Immature natural killer cell (primary cell): ENCODE measurements around the gene EFCAB13. TPM values are rescaled to one million over a fixed set of nuclear protein-coding genes. Genes with fewer than 3 reads are reported as not detected.

ENCODE experiments used
- DNase-seq, 3 donors: peaks; one replicate each; pipeline ENCODE4 v3.0.0; 2022; ENCODE audit warnings: mixed read lengths in 1 of 3
- H3K27ac Mint-ChIP-seq, 6 donors: one replicate each; pipeline ENCODE4 v1.8.0; 2020; ENCODE audit warnings: mixed read lengths in 6 of 6, mild to moderate bottlenecking in 5 of 6, inconsistent platforms in 4 of 6, moderate library complexity in 3 of 6
- H3K27me3 Mint-ChIP-seq, 3 donors: one replicate each; pipeline ENCODE4 v1.8.0; 2020 to 2021; ENCODE audit warnings: low read depth in 3 of 3, mild to moderate bottlenecking in 3 of 3, mixed read lengths in 3 of 3, moderate library complexity in 3 of 3, inconsistent platforms in 1 of 3
- H3K36me3 Mint-ChIP-seq, 3 donors: one replicate each; pipeline ENCODE4 v1.8.0; 2020; ENCODE audit warnings: mixed read lengths in 3 of 3, inconsistent platforms in 2 of 3, mild to moderate bottlenecking in 2 of 3
- H3K4me1 Mint-ChIP-seq, 2 donors: one replicate each; pipeline ENCODE4 v1.8.0; 2020; ENCODE audit warnings: inconsistent platforms in 2 of 2, mild to moderate bottlenecking in 2 of 2, mixed read lengths in 2 of 2, moderate library complexity in 1 of 2
- H3K4me3 Mint-ChIP-seq, 5 donors: one replicate each; pipeline ENCODE4 v1.8.0; 2020; ENCODE audit warnings: mild to moderate bottlenecking in 5 of 5, mixed read lengths in 5 of 5, inconsistent platforms in 3 of 5, moderate library complexity in 3 of 5
- H3K9me3 Mint-ChIP-seq, 6 donors: one replicate each; pipeline ENCODE4 v1.8.0; 2020; ENCODE audit warnings: mild to moderate bottlenecking in 6 of 6, mixed read lengths in 6 of 6, inconsistent platforms in 4 of 6, moderate library complexity in 3 of 6
- polyA plus RNA-seq, 3 donors: library from polyadenylated mRNA; unstranded; fragments of 300-500 nt; fragmentation: Illumina TruSeq; gene quantifications; one replicate each; pipeline ENCODE4 v1.2.3, GENCODE V29; 2021

EFCAB13 gene
- polyA plus RNA-seq, result 1 to 10 TPM in 2 of 3 donors, under 1 TPM in 1; 0.97 to 1.0 (median 1.0) TPM

GRCh38 chr17:47323382-47324223 lies at the start of gene EFCAB13:
Gene EFCAB13 (plus strand): TSS chr17:47323955. CDS start chr17:47328354, 4,399 bp downstream.
- H3K27me3 Mint-ChIP-seq, result peaks cover 6 to 19% (median 18%) of the 10 kb centered on the region in 3 donors
- peak within 1 kb of the TSS; percentile 95 to 98 (median 97) for H3K4me3 Mint-ChIP-seq
- no peaks in the 10 kb centered on the region for H3K9me3 Mint-ChIP-seq
- no peaks in the 10 kb centered on the region for H3K36me3 Mint-ChIP-seq
- peak; percentile 74 to 83 (median 83) for DNase-seq
- peak within 1 kb of the TSS; percentile 81 to 94 (median 90) for H3K27ac Mint-ChIP-seq
- H3K4me1 Mint-ChIP-seq, result peaks cover 18 to 24% of the 10 kb centered on the region in 2 donors

GRCh38 chr17:47274319-47275069 lies 49.3 kb upstream of the EFCAB13 start:
- H3K27me3 Mint-ChIP-seq, result peaks cover 0 to 2% (median 0%) of the 10 kb centered on the region in 3 donors
- H3K4me1 Mint-ChIP-seq, result no peaks in the 10 kb centered on the region

GRCh38 chr17:47275245-47275984 lies 48.3 kb upstream of the EFCAB13 start:
- no peak overlapping the region for H3K4me3 Mint-ChIP-seq
- H3K36me3 Mint-ChIP-seq, result no peaks in the 10 kb centered on the region
- H3K27me3 Mint-ChIP-seq, result peaks cover 0 to 3% (median 2%) of the 10 kb centered on the region in 3 donors
- H3K4me1 Mint-ChIP-seq, result no peaks in the 10 kb centered on the region
- H3K9me3 Mint-ChIP-seq, result no peaks in the 10 kb centered on the region
- peak overlapping the region in 1 of 6 donors; percentile 30 for H3K27ac Mint-ChIP-seq
- DNase-seq, result no peak

More at GRCh38 chr17:47274319-47275069, 49.3 kb upstream of the EFCAB13 start:
- Mint-ChIP-seq H3K4me3 (no peak overlapping the region), H3K9me3 (no peaks in the 10 kb centered on the region), H3K27ac (no peak overlapping the region), H3K36me3 (no peaks in the 10 kb centered on the region)
- no peak for DNase-seq

- Mint-ChIP-seq H3K27me3 (peaks cover 2 to 3% (median 2%) of the 10 kb centered on the region in 3 donors), H3K27ac (no peak overlapping the region), H3K4me3 (no peak overlapping the region), H3K4me1 (no peaks in the 10 kb centered on the region), H3K9me3 (no peaks in the 10 kb centered on the region), H3K36me3 (no peaks in the 10 kb centered on the region)
- no peak for DNase-seq
Measured at GRCh38 chr17:47276444-47276843, 47.3 kb upstream of the EFCAB13 start.

GRCh38 chr17:47276868-47277267 lies 46.9 kb upstream of the EFCAB13 start:
- Mint-ChIP-seq H3K9me3 (no peaks in the 10 kb centered on the region), H3K27ac (no peak overlapping the region), H3K4me1 (no peaks in the 10 kb centered on the region), H3K36me3 (no peaks in the 10 kb centered on the region), H3K27me3 (peaks cover 2 to 3% (median 2%) of the 10 kb centered on the region in 3 donors), H3K4me3 (no peak overlapping the region)
- no peak for DNase-seq

GRCh38 chr17:47277921-47278320 lies 45.8 kb upstream of the EFCAB13 start:
- no peaks in the 10 kb centered on the region for H3K4me1 Mint-ChIP-seq
- H3K27ac Mint-ChIP-seq, result no peak overlapping the region
- H3K27me3 Mint-ChIP-seq, result peaks cover 2 to 3% (median 2%) of the 10 kb centered on the region in 3 donors
- H3K36me3 Mint-ChIP-seq, result no peaks in the 10 kb centered on the region
- H3K9me3 Mint-ChIP-seq, result no peaks in the 10 kb centered on the region
- no peak overlapping the region for H3K4me3 Mint-ChIP-seq
- DNase-seq, result no peak

GRCh38 chr17:47278561-47278960 lies 45.2 kb upstream of the EFCAB13 start:
- no peaks in the 10 kb centered on the region for H3K36me3 Mint-ChIP-seq
- no peaks in the 10 kb centered on the region for H3K4me1 Mint-ChIP-seq
- no peak overlapping the region for H3K4me3 Mint-ChIP-seq
- no peak for DNase-seq
- no peaks in the 10 kb centered on the region for H3K9me3 Mint-ChIP-seq
- H3K27me3 Mint-ChIP-seq, result peaks cover 2 to 3% (median 2%) of the 10 kb centered on the region in 3 donors
- H3K27ac Mint-ChIP-seq, result no peak overlapping the region

- Mint-ChIP-seq H3K4me1 (no peaks in the 10 kb centered on the region), H3K27me3 (peaks cover 2 to 3% (median 2%) of the 10 kb centered on the region in 3 donors), H3K9me3 (no peaks in the 10 kb centered on the region), H3K4me3 (no peak overlapping the region), H3K27ac (peak overlapping the region in 1 of 6 donors; percentile 31), H3K36me3 (no peaks in the 10 kb centered on the region)
- no peak for DNase-seq
Measured at GRCh38 chr17:47279062-47279801, 44.5 kb upstream of the EFCAB13 start.

GRCh38 chr17:47280072-47280811 lies 43.5 kb upstream of the EFCAB13 start:
- Mint-ChIP-seq H3K9me3 (no peaks in the 10 kb centered on the region), H3K4me3 (no peak overlapping the region), H3K4me1 (no peaks in the 10 kb centered on the region), H3K27me3 (peaks cover 2 to 3% (median 2%) of the 10 kb centered on the region in 3 donors), H3K36me3 (no peaks in the 10 kb centered on the region), H3K27ac (no peak overlapping the region)
- no peak for DNase-seq

GRCh38 chr17:47281216-47281615 lies 42.5 kb upstream of the EFCAB13 start:
- H3K27me3 Mint-ChIP-seq, result peaks cover 2 to 3% (median 2%) of the 10 kb centered on the region in 3 donors
- no peak for DNase-seq
- no peak overlapping the region for H3K4me3 Mint-ChIP-seq
- no peak overlapping the region for H3K27ac Mint-ChIP-seq
- no peaks in the 10 kb centered on the region for H3K4me1 Mint-ChIP-seq
- no peaks in the 10 kb centered on the region for H3K9me3 Mint-ChIP-seq
- no peaks in the 10 kb centered on the region for H3K36me3 Mint-ChIP-seq

GRCh38 chr17:47285003-47285402 lies 38.8 kb upstream of the EFCAB13 start:
- no peaks in the 10 kb centered on the region for H3K9me3 Mint-ChIP-seq
- peaks cover 0 to 3% (median 3%) of the 10 kb centered on the region in 3 donors for H3K27me3 Mint-ChIP-seq
- no peak overlapping the region for H3K4me3 Mint-ChIP-seq
- no peaks in the 10 kb centered on the region for H3K4me1 Mint-ChIP-seq
- H3K27ac Mint-ChIP-seq, result no peak overlapping the region
- H3K36me3 Mint-ChIP-seq, result no peaks in the 10 kb centered on the region
- DNase-seq, result no peak

GRCh38 chr17:47286198-47286914 lies 37.4 kb upstream of the EFCAB13 start:
- H3K4me3 Mint-ChIP-seq, result no peak overlapping the region
- H3K27me3 Mint-ChIP-seq, result peaks cover 0 to 2% (median 1%) of the 10 kb centered on the region in 3 donors
- DNase-seq, result no peak
- H3K27ac Mint-ChIP-seq, result no peak overlapping the region
- no peaks in the 10 kb centered on the region for H3K9me3 Mint-ChIP-seq
- no peaks in the 10 kb centered on the region for H3K4me1 Mint-ChIP-seq
- no peaks in the 10 kb centered on the region for H3K36me3 Mint-ChIP-seq
